GM18873 (cell line): ENCODE data around the gene CELSR3.

ENCODE experiments used
- ATAC-seq: cut with Tn5 transposase; IDR thresholded peaks from one replicate; pipeline ENCODE4 v1.9.1; 2021; ENCODE audit warnings: mild to moderate bottlenecking, moderate library complexity, moderate number of reproducible peaks; ENCODE audit not compliant: unreplicated experiment, low FRiP score

The CELSR3 gene

GRCh38 chr3:48662753-48663488 lies at the start of gene CELSR3:
Gene CELSR3 (minus strand): TSS chr3:48662886. CDS start chr3:48662634, 252 bp downstream.
- ATAC-seq = no peak

- ATAC-seq = no peak
These were observed 49.0 kb upstream of the CELSR3 start for GRCh38 chr3:48711727-48712126.

- no peak for ATAC-seq
These were observed 46.4 kb upstream of the CELSR3 start for GRCh38 chr3:48709051-48709461.

GRCh38 chr3:48708481-48708889 lies 45.8 kb upstream of the CELSR3 start:
- ATAC-seq = no peak

- ATAC-seq = no peak
These were observed 44.5 kb upstream of the CELSR3 start for GRCh38 chr3:48707157-48707556.

- ATAC-seq = no peak
These were observed 39.7 kb upstream of the CELSR3 start for GRCh38 chr3:48702320-48702920.

GRCh38 chr3:48700731-48701405 lies 38.2 kb upstream of the CELSR3 start:
- ATAC-seq = no peak

GRCh38 chr3:48698891-48699290 lies 36.2 kb upstream of the CELSR3 start:
- ATAC-seq = no peak

- ATAC-seq = no peak
These were observed 35.3 kb upstream of the CELSR3 start for GRCh38 chr3:48697952-48698351.

- ATAC-seq = no peak
These were observed 33.9 kb upstream of the CELSR3 start for GRCh38 chr3:48696601-48697000.

GRCh38 chr3:48696156-48696555 lies 33.5 kb upstream of the CELSR3 start:
- no peak for ATAC-seq

- ATAC-seq = no peak
These were observed 32.7 kb upstream of the CELSR3 start for GRCh38 chr3:48695393-48695753.

- no peak for ATAC-seq
These were observed 32.1 kb upstream of the CELSR3 start for GRCh38 chr3:48694610-48695392.

- ATAC-seq = no peak
These were observed 31.1 kb upstream of the CELSR3 start for GRCh38 chr3:48693826-48694225.

GRCh38 chr3:48692551-48692950 lies 29.9 kb upstream of the CELSR3 start:
- ATAC-seq = no peak

- no peak for ATAC-seq
These were observed 28.3 kb upstream of the CELSR3 start for GRCh38 chr3:48690846-48691458.

- no peak for ATAC-seq
These were observed 26.7 kb upstream of the CELSR3 start for GRCh38 chr3:48689384-48689783.

- ATAC-seq = no peak
These were observed 26.0 kb upstream of the CELSR3 start for GRCh38 chr3:48688737-48689075.

- no peak for ATAC-seq
These were observed 25.5 kb upstream of the CELSR3 start for GRCh38 chr3:48688032-48688736.

GRCh38 chr3:48687220-48687678 lies 24.6 kb upstream of the CELSR3 start:
- ATAC-seq = no peak
